H1 (cell line): ENCODE data around the gene GRSF1. TPM values are rescaled to one million over a fixed set of nuclear protein-coding genes. Genes with fewer than 3 reads are reported as not detected.

Experiments used
- CTCF ChIA-PET: fragments of 300-600 bp; sonication (Branson Sonifier 250); formaldehyde crosslinking; loops from one replicate; lab custom pipeline; 2021; ENCODE audit not compliant: partially characterized antibody; lab: Charles Lee
- POLR2A ChIA-PET: fragments of 300-600 bp; sonication (Branson Sonifier 250); formaldehyde crosslinking; loops from one replicate; lab custom pipeline; 2021; ENCODE audit warnings: inconsistent platforms; ENCODE audit not compliant: partially characterized antibody; lab: Charles Lee
- DNase-seq, 2 experiments: peaks; one replicate each; pipeline versions ENCODE4 v3.0.0 to v3.0.0-alpha.2; 2010 to 2022; ENCODE audit warnings: low spot score in 2 of 2, low read depth in 1 of 2, mixed read lengths in 1 of 2
- FAIRE-seq: peaks from 2 replicates; lab custom pipeline; 2011; peaks lifted over from hg19 to GRCh38; lab: Jason Lieb, UNC
- H2AFZ ChIP-seq: 2 replicates; pipeline ENCODE4 v1.8.1; 2012; ENCODE audit warnings: low read length, inconsistent platforms
- H2AK5ac ChIP-seq: 2 replicates; pipeline ENCODE4 v1.6.1; 2013; ENCODE audit warnings: low read depth, low read length
- H2BK120ac ChIP-seq: replicated peaks from 2 replicates; pipeline ENCODE3; 2013; ENCODE audit warnings: low read depth, low read length, inconsistent platforms
- H2BK12ac ChIP-seq: 2 replicates; pipeline ENCODE4 v1.6.1; 2013; ENCODE audit warnings: low read depth, low read length
- H2BK15ac ChIP-seq: 2 replicates; pipeline ENCODE4 v1.6.1; 2013; ENCODE audit warnings: low read length
- H2BK20ac ChIP-seq: 2 replicates; pipeline ENCODE4 v1.6.1; 2013; ENCODE audit warnings: low read length
- H2BK5ac ChIP-seq: 2 replicates; pipeline ENCODE4 v1.6.1; 2013; ENCODE audit warnings: low read depth, low read length
- H3K14ac ChIP-seq: 2 replicates; pipeline ENCODE4 v1.6.1; 2013; ENCODE audit warnings: inconsistent platforms; ENCODE audit not compliant: insufficient read length
- H3K18ac ChIP-seq: 2 replicates; pipeline ENCODE4 v1.6.1; 2013; ENCODE audit warnings: low read length; ENCODE audit errors: extremely low read depth
- H3K23ac ChIP-seq: 2 replicates; pipeline ENCODE4 v1.6.1; 2013; ENCODE audit warnings: inconsistent platforms; ENCODE audit not compliant: insufficient read length
- H3K23me2 ChIP-seq: 2 replicates; pipeline ENCODE4 v1.6.1; 2013; ENCODE audit warnings: low read depth, low read length
- H3K27ac ChIP-seq: 2 replicates; pipeline ENCODE4 v1.6.1; 2011; ENCODE audit warnings: low read depth, low read length, inconsistent platforms
- H3K27me3 ChIP-seq, 4 experiments: replicated peaks in 1 of 4; 1 replicate in 1 of 4; 2 replicates in 3 of 4; pipeline versions ENCODE4 v1.6.1 to v1.8.1; 2011 to 2013; ENCODE audit warnings: low read length in 3 of 4, mild to moderate bottlenecking in 3 of 4, inconsistent platforms in 2 of 4, mixed read lengths in 2 of 4, moderate library complexity in 1 of 4; ENCODE audit not compliant: control insufficient read depth in 3 of 4, insufficient read depth in 3 of 4; ENCODE audit errors: extremely low read depth in 1 of 4
- H3K36me3 ChIP-seq, 4 experiments: 2 replicates each; pipeline versions ENCODE4 v1.6.1 to v1.8.1; 2011 to 2013; ENCODE audit warnings: mild to moderate bottlenecking in 4 of 4, low read length in 3 of 4, moderate library complexity in 2 of 4, control low read depth in 1 of 4, inconsistent platforms in 1 of 4; ENCODE audit not compliant: insufficient read depth in 4 of 4, control insufficient read depth in 2 of 4
- H3K4ac ChIP-seq: replicated peaks from 2 replicates; pipeline ENCODE3; 2013; ENCODE audit warnings: low read length, low read depth, mixed read lengths, inconsistent platforms; ENCODE audit not compliant: insufficient read length
- H3K4me1 ChIP-seq, 4 experiments: replicated peaks in 1 of 4; 1 replicate in 1 of 4; 2 replicates in 3 of 4; pipeline versions ENCODE4 v1.6.1 to v1.8.1; 2011 to 2013; ENCODE audit warnings: low read length in 3 of 4, inconsistent platforms in 2 of 4, mixed read lengths in 1 of 4; ENCODE audit not compliant: insufficient read depth in 4 of 4, control insufficient read depth in 3 of 4
- H3K4me2 ChIP-seq, 2 experiments: 2 replicates each; pipeline versions ENCODE4 v1.6.1 to v1.8.1; 2011 to 2013; ENCODE audit warnings: low read depth in 2 of 2, low read length in 2 of 2, control low read depth in 1 of 2, inconsistent platforms in 1 of 2, mild to moderate bottlenecking in 1 of 2; ENCODE audit not compliant: insufficient read depth in 1 of 2
- H3K4me3 ChIP-seq, 4 experiments: fragments of 200-600, 300-600 bp in 1 of 4; sonication (generic), shearing (Covaris generic), sonication (Bioruptor Twin) in 1 of 4; 2 replicates each; pipeline versions ENCODE4 v1.5.1 to v1.8.1; 2011 to 2016; ENCODE audit warnings: low read length in 4 of 4, low read depth in 3 of 4, control low read depth in 2 of 4, inconsistent platforms in 2 of 4, mild to moderate bottlenecking in 2 of 4, mixed read lengths in 1 of 4, moderate library complexity in 1 of 4; ENCODE audit not compliant: insufficient read depth in 2 of 4; ENCODE audit errors: extremely low read depth in 1 of 4
- H3K56ac ChIP-seq: replicated peaks from 2 replicates; pipeline ENCODE3; 2013; ENCODE audit warnings: low read depth, mild to moderate bottlenecking, mixed read lengths, low read length, inconsistent platforms; ENCODE audit not compliant: insufficient read length
- H3K79me1 ChIP-seq: 2 replicates; pipeline ENCODE4 v1.6.1; 2013; ENCODE audit warnings: low read depth, low read length, control low read depth
- H3K79me2 ChIP-seq, 2 experiments: 2 replicates each; pipeline versions ENCODE4 v1.6.1 to v1.8.1; 2012 to 2013; ENCODE audit warnings: low read length in 2 of 2, mild to moderate bottlenecking in 2 of 2, inconsistent platforms in 1 of 2; ENCODE audit not compliant: insufficient read depth in 2 of 2, control insufficient read depth in 1 of 2
- H3K9ac ChIP-seq, 4 experiments: replicated peaks in 1 of 4; 1 replicate in 1 of 4; 2 replicates in 3 of 4; pipeline versions ENCODE4 v1.6.1 to v1.8.1; 2011 to 2013; ENCODE audit warnings: low read depth in 3 of 4, low read length in 3 of 4, control low read depth in 2 of 4, mild to moderate bottlenecking in 2 of 4, moderate library complexity in 2 of 4, inconsistent platforms in 1 of 4; ENCODE audit errors: extremely low read depth in 1 of 4
- H3K9me3 ChIP-seq, 2 experiments: 2 replicates each; pipeline versions ENCODE4 v1.6.1 to v1.8.1; 2012 to 2013; ENCODE audit warnings: mild to moderate bottlenecking in 2 of 2, moderate library complexity in 2 of 2, control low read depth in 1 of 2, inconsistent platforms in 1 of 2, low read depth in 1 of 2, low read length in 1 of 2, mixed read lengths in 1 of 2; ENCODE audit not compliant: insufficient read depth in 2 of 2
- H4K20me1 ChIP-seq, 2 experiments: replicated peaks in 1 of 2; 2 replicates each; pipeline versions ENCODE3 to v1.8.1; 2011 to 2013; ENCODE audit warnings: inconsistent platforms in 2 of 2, low read length in 2 of 2, mild to moderate bottlenecking in 1 of 2; ENCODE audit not compliant: insufficient read depth in 2 of 2, control insufficient read depth in 1 of 2
- H4K5ac ChIP-seq: 2 replicates; pipeline ENCODE4 v1.6.1; 2013; ENCODE audit warnings: low read length, low read depth, mixed read lengths, inconsistent platforms; ENCODE audit not compliant: insufficient read length
- H4K8ac ChIP-seq: 2 replicates; pipeline ENCODE4 v1.8.0; 2013; ENCODE audit warnings: mild to moderate bottlenecking, moderate library complexity, low read length, inconsistent platforms; ENCODE audit not compliant: insufficient read depth; ENCODE audit errors: extremely low read depth
- H4K91ac ChIP-seq: replicated peaks from 2 replicates; pipeline ENCODE3; 2013; ENCODE audit warnings: low read length, mixed read lengths, inconsistent platforms; ENCODE audit not compliant: insufficient read length
- BCL11A ChIP-seq, 2 experiments: IDR thresholded peaks; one replicate each; pipeline ENCODE4 v1.6.1; 2011; ENCODE audit warnings: low read depth in 2 of 2, low read length in 2 of 2, mild to moderate bottlenecking in 2 of 2
- CEBPB ChIP-seq: IDR thresholded peaks from 2 replicates; pipeline ENCODE4 v1.6.1; 2012; ENCODE audit warnings: low read depth, low read length
- EP300 ChIP-seq, 2 experiments: IDR thresholded peaks; 1 replicate in 1 of 2; 2 replicates in 1 of 2; pipeline ENCODE4 v1.6.1; 2011 to 2012; ENCODE audit warnings: low read depth in 2 of 2, low read length in 2 of 2, mild to moderate bottlenecking in 2 of 2, borderline replicate concordance in 1 of 2, inconsistent platforms in 1 of 2, moderate library complexity in 1 of 2
- PHF8 ChIP-seq: fragments of 200-600 bp; sonication (generic); conservative IDR thresholded peaks from 2 replicates; pipeline ENCODE4 v1.7.1; 2012; ENCODE audit warnings: low read depth, mild to moderate bottlenecking, inconsistent platforms, low read length, moderate library complexity
- POLR2A ChIP-seq, 2 experiments: IDR thresholded peaks; 1 replicate in 1 of 2; 2 replicates in 1 of 2; pipeline ENCODE4 v1.6.1; 2011; ENCODE audit warnings: low read depth in 2 of 2, low read length in 2 of 2, mild to moderate bottlenecking in 2 of 2; ENCODE audit errors: control extremely low read depth in 1 of 2
- POLR2AphosphoS5 ChIP-seq: IDR thresholded peaks from 2 replicates; pipeline ENCODE4 v1.6.1; 2011; ENCODE audit warnings: low read depth, low read length
- RFX5 ChIP-seq: IDR thresholded peaks from 2 replicates; pipeline ENCODE4 v1.6.1; 2011; ENCODE audit warnings: low read depth, low read length, improper control_type of control experiment, borderline replicate concordance
- RXRA ChIP-seq: IDR thresholded peaks from 2 replicates; pipeline ENCODE4 v1.6.1; 2011; ENCODE audit warnings: low read depth, mild to moderate bottlenecking, low read length, moderate library complexity; ENCODE audit not compliant: insufficient read depth
- SIN3A ChIP-seq, 2 experiments: IDR thresholded peaks in 1 of 2; conservative IDR thresholded peaks in 1 of 2; 2 replicates each; pipeline ENCODE4 v1.6.1; 2011 to 2012; ENCODE audit warnings: low read length in 2 of 2, improper control_type of control experiment in 1 of 2, low read depth in 1 of 2, mild to moderate bottlenecking in 1 of 2
- TAF1 ChIP-seq: IDR thresholded peaks from 2 replicates; pipeline ENCODE4 v1.6.1; 2011; ENCODE audit warnings: mild to moderate bottlenecking, low read depth, low read length
- TCF12 ChIP-seq: IDR thresholded peaks from 2 replicates; pipeline ENCODE4 v1.6.1; 2011; ENCODE audit warnings: low read depth, mild to moderate bottlenecking, low read length
- ZNF274 ChIP-seq: IDR thresholded peaks from 2 replicates; pipeline ENCODE4 v1.7.0; 2012; ENCODE audit warnings: low read length, borderline replicate concordance; ENCODE audit errors: extremely low read depth
- WGBS, 2 experiments: shearing (Covaris generic) in 1 of 2; methylation state at CpG; one replicate each; pipeline versions ENCODE4 v1.1.6 to v1.1.7; 2013 to 2015; ENCODE audit warnings: low lambda C conversion rate in 2 of 2, mixed read lengths in 2 of 2, inconsistent platforms in 1 of 2, low coverage in 1 of 2, missing lambda C conversion rate in 1 of 2; ENCODE audit not compliant: insufficient replicate concordance in 2 of 2, insufficient coverage in 1 of 2, insufficient read length in 1 of 2; ENCODE audit errors: extremely low coverage in 1 of 2, missing lambda C conversion rate in 1 of 2; 5-methylcytosine and 5-hydroxymethylcytosine counted together
- polyA plus RNA-seq, 7 experiments: library from polyadenylated mRNA; depleted of rRNA in 3 of 7; stranded (reverse) in 5 of 7; unstranded in 2 of 7; fragments of >200 nt in 5 of 7; fragments of 200-250 nt in 2 of 7; gene quantifications; 1 replicate in 5 of 7; 2 replicates in 1 of 7; 4 replicates in 1 of 7; pipeline versions ENCODE4 v1.2.1 to v1.2.3, GENCODE V29; 2011 to 2013; ENCODE audit warnings: missing spikeins in 2 of 7, mixed read lengths in 2 of 7
- total RNA-seq: library from RNA; stranded (reverse); fragmentation: NEBNext Ultra II Directional; extraction: Animal tissue kit (Norgen Biotek cat#: 25700); gene quantifications from 2 replicates; pipeline ENCODE4 v1.2.1, GENCODE V29; 2021
- TF ChIP-seq, protein P1 (sequence below): IDR thresholded peaks from 2 replicates; pipeline ENCODE4 v1.6.1; 2011; ENCODE audit warnings: low read depth, mild to moderate bottlenecking, low read length; ENCODE audit not compliant: insufficient read depth

The GRSF1 gene
- total and polyA plus RNA-seq, 2 of the 8 experiments (the other 6 are each of a cell fraction or from before 2014, with no cell fraction given), result 44.3 to 112 TPM

DNA sequence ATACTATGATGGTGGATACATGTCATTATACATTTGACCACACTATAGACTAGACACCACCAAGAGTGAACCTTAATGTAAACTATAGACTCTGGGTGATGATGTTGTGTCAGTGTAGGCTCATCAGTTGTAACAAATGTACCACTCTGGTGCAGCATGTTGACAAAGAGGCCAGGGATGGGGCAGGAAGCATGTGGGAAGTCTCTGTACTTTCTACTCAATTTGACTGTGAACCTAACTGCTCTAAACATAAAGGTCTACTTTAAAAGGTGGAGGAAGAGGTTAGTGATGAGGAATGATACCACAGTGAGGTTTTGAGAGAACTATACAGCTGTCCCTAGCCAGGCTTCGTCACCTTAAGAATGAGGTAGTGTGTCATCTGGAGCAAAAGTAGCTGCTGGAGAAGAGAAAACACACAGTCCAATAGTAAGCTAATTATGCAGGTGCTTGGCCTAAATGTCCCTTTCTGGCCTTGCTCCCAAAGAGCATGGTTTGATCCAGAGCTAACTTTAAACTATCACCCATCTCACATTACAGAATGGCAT, 38.4 kb downstream of the GRSF1 start:
- DNase-seq, result no peak
- no peak for TF ChIP-seq ZNF274
- TF ChIP-seq RXRA, result no peak
- TF ChIP-seq POLR2AphosphoS5, result no peak
- TF ChIP-seq CEBPB, result no peak
- TF ChIP-seq EP300 (IDR thresholded peaks at IDR 0.05; ENCODE audit: borderline replicate concordance in 1 of 2, low read depth in 2 of 2, low read length in 2 of 2), result no peak
- TF ChIP-seq SIN3A (conservative IDR thresholded peaks at IDR 0.05 in 1 of 2, IDR thresholded peaks at IDR 0.05 in 1 of 2; ENCODE audit: low read depth in 1 of 2, low read length in 2 of 2), result no peak
- no peak for TF ChIP-seq POLR2A (IDR thresholded peaks at IDR 0.05; ENCODE audit: control extremely low read depth in 1 of 2, low read depth in 2 of 2, low read length in 2 of 2)
- no peak for TF ChIP-seq RFX5
- no peak for TF ChIP-seq PHF8
- no peak for TF ChIP-seq BCL11A (IDR thresholded peaks at IDR 0.05; ENCODE audit: low read depth in 2 of 2, low read length in 2 of 2)
- TF ChIP-seq, protein P1, sequence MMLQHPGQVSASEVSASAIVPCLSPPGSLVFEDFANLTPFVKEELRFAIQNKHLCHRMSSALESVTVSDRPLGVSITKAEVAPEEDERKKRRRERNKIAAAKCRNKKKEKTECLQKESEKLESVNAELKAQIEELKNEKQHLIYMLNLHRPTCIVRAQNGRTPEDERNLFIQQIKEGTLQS, result no peak
- TF ChIP-seq TAF1, result no peak
- no peak for TF ChIP-seq TCF12

More for the DNA sequence above, 38.4 kb downstream of the GRSF1 start:
- H4K91ac ChIP-seq, result no peak overlapping the region
- ChIA-PET POLR2A (interaction anchor here (3.6 kb wide), 1 partner anchor 11 kb away, joined by 17 read pairs; no protein-coding TSS in a partner anchor), CTCF (interaction anchor here (0.6 kb wide), 1 partner anchor 694 kb away, joined by 3 read pairs; no protein-coding TSS in a partner anchor)
- H3K23ac ChIP-seq, result no peak overlapping the region
- H3K4me1 ChIP-seq, result no peaks in the 10 kb centered on the region
- no peak overlapping the region for H2AFZ ChIP-seq
- no peak overlapping the region for H4K8ac ChIP-seq
- no peak overlapping the region for H3K4me3 ChIP-seq
- no peaks in the 10 kb centered on the region for H3K27me3 ChIP-seq
- no peaks in the 10 kb centered on the region for H3K79me1 ChIP-seq
- no peak overlapping the region for H3K4me2 ChIP-seq
- no peak overlapping the region for H4K5ac ChIP-seq
- H3K4ac ChIP-seq, result no peak overlapping the region
- no peak overlapping the region for H2BK15ac ChIP-seq
- no peak overlapping the region for H2BK12ac ChIP-seq
- no peak for FAIRE-seq
- H3K79me2 ChIP-seq, result no peaks in the 10 kb centered on the region
- WGBS, 2 experiments, result 91% methylated on average over 1 of the region's 1 CpG; no CpG with 5 or more reads in 1 of the 2 experiments
- H3K18ac ChIP-seq, result no peak overlapping the region
- H3K36me3 ChIP-seq, result no peaks in the 10 kb centered on the region; a peak in 2 of 8 replicates
- H3K9ac ChIP-seq, result no peak overlapping the region
- H2BK5ac ChIP-seq, result no peak overlapping the region
- H2BK20ac ChIP-seq, result no peak overlapping the region
- no peaks in the 10 kb centered on the region for H3K23me2 ChIP-seq
- no peak overlapping the region for H3K14ac ChIP-seq
- no peak overlapping the region for H3K56ac ChIP-seq
- H3K27ac ChIP-seq, result no peak overlapping the region
- H2BK120ac ChIP-seq, result no peak overlapping the region
- no peak overlapping the region for H2AK5ac ChIP-seq
- H4K20me1 ChIP-seq, result no peaks in the 10 kb centered on the region
- H3K9me3 ChIP-seq, result no peaks in the 10 kb centered on the region
